WTC11 (cell line): ENCODE measurements around the gene ISM1. TPM values are rescaled to one million over a fixed set of nuclear protein-coding genes. Genes with fewer than 3 reads are reported as not detected.

Source experiments
- ATAC-seq: fragments of 200-7000 bp; cut with Tn5 transposase; 2 replicates; pipeline ENCODE4 v1.10.0; 2021; ENCODE audit warnings: mild to moderate bottlenecking, moderate library complexity
- CTCF ChIA-PET: fragments of 300-600 bp; sonication (Branson Sonifier 250); formaldehyde crosslinking; loops from one replicate; lab custom pipeline; 2021; ENCODE audit warnings: antibody characterized with exemption; lab: Charles Lee
- POLR2A ChIA-PET: fragments of 350-600 bp; sonication (Branson Sonifier 250); formaldehyde crosslinking; loops from one replicate; lab custom pipeline; 2021; ENCODE audit warnings: antibody characterized with exemption; lab: Charles Lee
- DNase-seq: peaks from one replicate; pipeline ENCODE4 v3.0.0; 2021; ENCODE audit warnings: low spot score
- H3K27ac Mint-ChIP-seq: 2 replicates; pipeline ENCODE4 v1.8.0; 2021; ENCODE audit warnings: mixed read lengths
- H3K27me3 Mint-ChIP-seq: 2 replicates; pipeline ENCODE4 v1.8.0; 2021; ENCODE audit warnings: low read depth, mild to moderate bottlenecking, moderate library complexity, mixed read lengths
- H3K36me3 Mint-ChIP-seq: 2 replicates; pipeline ENCODE4 v1.8.0; 2021; ENCODE audit warnings: mixed read lengths
- H3K4me1 Mint-ChIP-seq: 2 replicates; pipeline ENCODE4 v1.8.0; 2022; ENCODE audit warnings: mixed read lengths
- H3K4me3 Mint-ChIP-seq: 2 replicates; pipeline ENCODE4 v1.8.0; 2021; ENCODE audit warnings: mild to moderate bottlenecking, moderate library complexity, mixed read lengths
- H3K9me3 Mint-ChIP-seq: 2 replicates; pipeline ENCODE4 v1.8.0; 2021; ENCODE audit warnings: mixed read lengths
- CREB1 ChIP-seq: sonication (generic); formaldehyde crosslinking; IDR thresholded peaks from 2 replicates; pipeline ENCODE4 v1.8.0; 2023; ENCODE audit warnings: mild to moderate bottlenecking, missing genetic modification reagents
- ESRRA ChIP-seq: sonication (generic); formaldehyde crosslinking; IDR thresholded peaks from 2 replicates; pipeline ENCODE4 v1.8.1; 2022; ENCODE audit warnings: mild to moderate bottlenecking, missing genetic modification reagents, borderline replicate concordance
- JUN ChIP-seq: sonication (generic); formaldehyde crosslinking; IDR thresholded peaks from 2 replicates; pipeline ENCODE4 v1.8.0; 2023; ENCODE audit warnings: mild to moderate bottlenecking, missing genetic modification reagents
- KAT7 ChIP-seq: sonication (generic); formaldehyde crosslinking; IDR thresholded peaks from 2 replicates; pipeline ENCODE4 v1.8.1; 2023; ENCODE audit warnings: missing genetic modification reagents, mild to moderate bottlenecking, borderline replicate concordance
- NR3C1 ChIP-seq: sonication (generic); formaldehyde crosslinking; conservative IDR thresholded peaks from 2 replicates; pipeline ENCODE4 v1.8.1; 2023; ENCODE audit warnings: low read depth, mild to moderate bottlenecking, missing genetic modification reagents
- PRRX2 ChIP-seq: fragments of 250-450 bp; sonication (Bioruptor Pico); IDR thresholded peaks from 2 replicates; pipeline ENCODE4 v1.8.0; 2021; ENCODE audit warnings: mild to moderate bottlenecking
- TP53 ChIP-seq: sonication (generic); formaldehyde crosslinking; IDR thresholded peaks from 2 replicates; pipeline ENCODE4 v1.8.1; 2023; ENCODE audit warnings: mild to moderate bottlenecking, missing genetic modification reagents
- ZNF263 ChIP-seq: sonication (generic); formaldehyde crosslinking; IDR thresholded peaks from 2 replicates; pipeline ENCODE4 v1.8.1; 2022; ENCODE audit warnings: low read depth, mild to moderate bottlenecking, moderate library complexity, missing genetic modification reagents
- ZNF396 ChIP-seq: fragments of 250-450 bp; sonication (Bioruptor Pico); IDR thresholded peaks from 2 replicates; pipeline ENCODE4 v1.8.0; 2021; ENCODE audit warnings: mild to moderate bottlenecking, moderate library complexity, borderline replicate concordance
- total RNA-seq: library from RNA; stranded (reverse); gene quantifications from 3 replicates; pipeline ENCODE4 v1.2.3, GENCODE V29; 2021
- TF ChIP-seq, protein P1 (sequence below): sonication (generic); formaldehyde crosslinking; IDR thresholded peaks from 2 replicates; pipeline ENCODE4 v1.8.0; 2022; ENCODE audit warnings: mild to moderate bottlenecking, missing genetic modification reagents
- TF ChIP-seq, protein P2 (sequence below): sonication (generic); formaldehyde crosslinking; IDR thresholded peaks from 2 replicates; pipeline ENCODE4 v1.8.0; 2022; ENCODE audit warnings: mild to moderate bottlenecking, missing genetic modification reagents
- TF ChIP-seq, protein P3 (sequence below): sonication (generic); formaldehyde crosslinking; IDR thresholded peaks from 2 replicates; pipeline ENCODE4 v1.8.1; 2023; ENCODE audit warnings: mild to moderate bottlenecking, missing genetic modification reagents, borderline replicate concordance
- TF ChIP-seq, protein P4 (sequence below): sonication (generic); formaldehyde crosslinking; conservative IDR thresholded peaks from 2 replicates; pipeline ENCODE4 v1.8.1; 2022; ENCODE audit warnings: mild to moderate bottlenecking, missing genetic modification reagents
- TF ChIP-seq, protein P5 (sequence below): sonication (generic); formaldehyde crosslinking; IDR thresholded peaks from 2 replicates; pipeline ENCODE4 v1.8.1; 2023; ENCODE audit warnings: mild to moderate bottlenecking, moderate library complexity, missing genetic modification reagents
- TF ChIP-seq, protein P6 (sequence below): fragments of 250-450 bp; sonication (Bioruptor Pico); IDR thresholded peaks from 2 replicates; pipeline ENCODE4 v1.8.0; 2021; ENCODE audit warnings: mild to moderate bottlenecking
- TF ChIP-seq, protein P7 (sequence below): sonication (generic); formaldehyde crosslinking; IDR thresholded peaks from 2 replicates; pipeline ENCODE4 v1.8.0; 2023; ENCODE audit warnings: mild to moderate bottlenecking, missing genetic modification reagents
- TF ChIP-seq, protein P8 (sequence below): sonication (generic); formaldehyde crosslinking; IDR thresholded peaks from 2 replicates; pipeline ENCODE4 v1.8.1; 2023; ENCODE audit warnings: mild to moderate bottlenecking, missing genetic modification reagents

Gene ISM1
- total RNA-seq, 1 experiment from 2014 or later: 0.52 TPM

DNA sequence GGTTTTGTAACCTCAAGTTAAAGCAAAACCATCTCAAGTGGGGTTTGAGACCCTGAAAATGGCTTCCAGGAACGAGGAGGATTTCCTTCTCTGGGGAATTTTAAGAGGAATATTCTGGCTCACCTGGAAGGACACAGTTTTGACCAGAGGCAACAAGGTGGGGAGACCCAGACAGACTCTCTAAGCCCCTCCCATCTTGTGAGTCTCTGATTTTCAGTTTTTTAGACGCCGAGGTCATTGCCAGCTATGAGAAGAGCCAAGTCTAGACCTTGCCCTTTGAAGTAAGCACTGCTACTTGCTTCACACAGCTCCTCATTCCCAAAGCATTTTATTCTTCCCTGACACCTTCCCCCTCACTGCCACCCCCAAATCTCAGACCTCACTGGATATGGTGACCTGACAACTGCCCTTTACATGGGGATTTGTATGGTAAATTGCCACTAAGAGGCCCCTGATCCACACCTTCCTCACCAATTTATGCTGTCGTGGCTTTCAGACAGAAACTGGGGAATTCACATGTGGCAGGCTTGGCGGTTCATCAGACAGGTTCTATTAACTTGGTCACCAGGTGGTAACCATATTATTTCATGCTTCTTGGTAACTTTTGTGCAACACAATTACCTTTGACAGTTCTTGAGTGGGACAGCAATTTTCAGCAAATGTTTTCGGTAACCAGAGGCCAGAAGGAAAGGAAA, 116.2 kb downstream of the ISM1 start (continued):
- TF ChIP-seq, protein P1, sequence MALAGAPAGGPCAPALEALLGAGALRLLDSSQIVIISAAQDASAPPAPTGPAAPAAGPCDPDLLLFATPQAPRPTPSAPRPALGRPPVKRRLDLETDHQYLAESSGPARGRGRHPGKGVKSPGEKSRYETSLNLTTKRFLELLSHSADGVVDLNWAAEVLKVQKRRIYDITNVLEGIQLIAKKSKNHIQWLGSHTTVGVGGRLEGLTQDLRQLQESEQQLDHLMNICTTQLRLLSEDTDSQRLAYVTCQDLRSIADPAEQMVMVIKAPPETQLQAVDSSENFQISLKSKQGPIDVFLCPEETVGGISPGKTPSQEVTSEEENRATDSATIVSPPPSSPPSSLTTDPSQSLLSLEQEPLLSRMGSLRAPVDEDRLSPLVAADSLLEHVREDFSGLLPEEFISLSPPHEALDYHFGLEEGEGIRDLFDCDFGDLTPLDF (CRISPR knock-in tag): no peak
- TF ChIP-seq CREB1 (no peak), ZNF396 (CRISPR knock-in tag) (no peak), TP53 (CRISPR knock-in tag) (no peak), JUN (no peak)
- TF ChIP-seq, protein P2, sequence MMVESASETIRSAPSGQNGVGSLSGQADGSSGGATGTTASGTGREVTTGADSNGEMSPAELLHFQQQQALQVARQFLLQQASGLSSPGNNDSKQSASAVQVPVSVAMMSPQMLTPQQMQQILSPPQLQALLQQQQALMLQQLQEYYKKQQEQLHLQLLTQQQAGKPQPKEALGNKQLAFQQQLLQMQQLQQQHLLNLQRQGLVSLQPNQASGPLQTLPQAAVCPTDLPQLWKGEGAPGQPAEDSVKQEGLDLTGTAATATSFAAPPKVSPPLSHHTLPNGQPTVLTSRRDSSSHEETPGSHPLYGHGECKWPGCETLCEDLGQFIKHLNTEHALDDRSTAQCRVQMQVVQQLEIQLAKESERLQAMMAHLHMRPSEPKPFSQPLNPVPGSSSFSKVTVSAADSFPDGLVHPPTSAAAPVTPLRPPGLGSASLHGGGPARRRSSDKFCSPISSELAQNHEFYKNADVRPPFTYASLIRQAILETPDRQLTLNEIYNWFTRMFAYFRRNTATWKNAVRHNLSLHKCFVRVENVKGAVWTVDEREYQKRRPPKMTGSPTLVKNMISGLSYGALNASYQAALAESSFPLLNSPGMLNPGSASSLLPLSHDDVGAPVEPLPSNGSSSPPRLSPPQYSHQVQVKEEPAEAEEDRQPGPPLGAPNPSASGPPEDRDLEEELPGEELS (CRISPR knock-in tag): no peak
- TF ChIP-seq, protein P3, sequence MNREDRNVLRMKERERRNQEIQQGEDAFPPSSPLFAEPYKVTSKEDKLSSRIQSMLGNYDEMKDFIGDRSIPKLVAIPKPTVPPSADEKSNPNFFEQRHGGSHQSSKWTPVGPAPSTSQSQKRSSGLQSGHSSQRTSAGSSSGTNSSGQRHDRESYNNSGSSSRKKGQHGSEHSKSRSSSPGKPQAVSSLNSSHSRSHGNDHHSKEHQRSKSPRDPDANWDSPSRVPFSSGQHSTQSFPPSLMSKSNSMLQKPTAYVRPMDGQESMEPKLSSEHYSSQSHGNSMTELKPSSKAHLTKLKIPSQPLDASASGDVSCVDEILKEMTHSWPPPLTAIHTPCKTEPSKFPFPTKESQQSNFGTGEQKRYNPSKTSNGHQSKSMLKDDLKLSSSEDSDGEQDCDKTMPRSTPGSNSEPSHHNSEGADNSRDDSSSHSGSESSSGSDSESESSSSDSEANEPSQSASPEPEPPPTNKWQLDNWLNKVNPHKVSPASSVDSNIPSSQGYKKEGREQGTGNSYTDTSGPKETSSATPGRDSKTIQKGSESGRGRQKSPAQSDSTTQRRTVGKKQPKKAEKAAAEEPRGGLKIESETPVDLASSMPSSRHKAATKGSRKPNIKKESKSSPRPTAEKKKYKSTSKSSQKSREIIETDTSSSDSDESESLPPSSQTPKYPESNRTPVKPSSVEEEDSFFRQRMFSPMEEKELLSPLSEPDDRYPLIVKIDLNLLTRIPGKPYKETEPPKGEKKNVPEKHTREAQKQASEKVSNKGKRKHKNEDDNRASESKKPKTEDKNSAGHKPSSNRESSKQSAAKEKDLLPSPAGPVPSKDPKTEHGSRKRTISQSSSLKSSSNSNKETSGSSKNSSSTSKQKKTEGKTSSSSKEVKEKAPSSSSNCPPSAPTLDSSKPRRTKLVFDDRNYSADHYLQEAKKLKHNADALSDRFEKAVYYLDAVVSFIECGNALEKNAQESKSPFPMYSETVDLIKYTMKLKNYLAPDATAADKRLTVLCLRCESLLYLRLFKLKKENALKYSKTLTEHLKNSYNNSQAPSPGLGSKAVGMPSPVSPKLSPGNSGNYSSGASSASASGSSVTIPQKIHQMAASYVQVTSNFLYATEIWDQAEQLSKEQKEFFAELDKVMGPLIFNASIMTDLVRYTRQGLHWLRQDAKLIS: no peak
- TF ChIP-seq, protein P4, sequence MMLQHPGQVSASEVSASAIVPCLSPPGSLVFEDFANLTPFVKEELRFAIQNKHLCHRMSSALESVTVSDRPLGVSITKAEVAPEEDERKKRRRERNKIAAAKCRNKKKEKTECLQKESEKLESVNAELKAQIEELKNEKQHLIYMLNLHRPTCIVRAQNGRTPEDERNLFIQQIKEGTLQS (CRISPR knock-in tag): no peak
- TF ChIP-seq, protein P5, sequence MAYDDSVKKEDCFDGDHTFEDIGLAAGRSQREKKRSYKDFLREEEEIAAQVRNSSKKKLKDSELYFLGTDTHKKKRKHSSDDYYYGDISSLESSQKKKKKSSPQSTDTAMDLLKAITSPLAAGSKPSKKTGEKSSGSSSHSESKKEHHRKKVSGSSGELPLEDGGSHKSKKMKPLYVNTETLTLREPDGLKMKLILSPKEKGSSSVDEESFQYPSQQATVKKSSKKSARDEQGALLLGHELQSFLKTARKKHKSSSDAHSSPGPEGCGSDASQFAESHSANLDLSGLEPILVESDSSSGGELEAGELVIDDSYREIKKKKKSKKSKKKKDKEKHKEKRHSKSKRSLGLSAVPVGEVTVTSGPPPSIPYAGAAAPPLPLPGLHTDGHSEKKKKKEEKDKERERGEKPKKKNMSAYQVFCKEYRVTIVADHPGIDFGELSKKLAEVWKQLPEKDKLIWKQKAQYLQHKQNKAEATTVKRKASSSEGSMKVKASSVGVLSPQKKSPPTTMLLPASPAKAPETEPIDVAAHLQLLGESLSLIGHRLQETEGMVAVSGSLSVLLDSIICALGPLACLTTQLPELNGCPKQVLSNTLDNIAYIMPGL (CRISPR knock-in tag): no peak
- TF ChIP-seq, all 79 proteins: peak for 0

DNA sequence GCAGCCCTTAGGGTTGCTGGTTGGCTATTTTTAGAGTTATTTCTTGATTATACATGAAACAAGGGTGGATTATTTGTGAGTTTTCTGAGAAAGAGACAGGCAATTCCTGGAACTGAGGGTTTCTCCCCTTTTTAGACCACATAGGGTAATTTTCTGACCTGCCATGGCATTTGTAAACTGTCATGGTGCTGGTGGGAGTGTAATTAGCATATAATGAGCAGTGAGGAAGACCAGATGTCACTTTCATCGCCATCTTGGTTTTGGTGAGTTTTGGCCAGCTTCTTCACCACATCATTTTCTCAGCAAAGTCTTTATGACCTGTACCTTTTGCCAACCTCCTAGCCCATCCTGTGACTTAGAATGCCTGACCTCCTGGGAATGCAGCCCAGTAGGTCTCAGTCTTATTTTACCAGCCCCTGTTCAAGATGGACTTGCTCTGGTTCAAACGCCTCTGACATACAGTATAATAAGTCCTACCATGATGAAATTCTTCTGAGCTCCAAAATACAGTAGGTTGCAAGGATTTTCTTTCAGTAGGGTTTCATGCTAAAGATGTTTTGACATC, 117.1 kb downstream of the ISM1 start:
- ChIA-PET CTCF (interaction anchor here (1.5 kb wide), 1 partner anchor 208 kb away, joined by 5 read pairs; no protein-coding TSS in a partner anchor), POLR2A (no interaction called here)
- Mint-ChIP-seq H3K27ac (no peak overlapping the region), H3K4me3 (no peak overlapping the region), H3K4me1 (peaks cover 10% of the 10 kb centered on the region), H3K36me3 (no peaks in the 10 kb centered on the region; the same call in 1 of the 2 replicates), H3K27me3 (no peaks in the 10 kb centered on the region), H3K9me3 (peaks cover 7% of the 10 kb centered on the region)
- DNase-seq: no peak
- ATAC-seq: no peak
- TF ChIP-seq ESRRA (CRISPR knock-in tag): no peak
- TF ChIP-seq, protein P1 (CRISPR knock-in tag): no peak
- TF ChIP-seq, protein P6, sequence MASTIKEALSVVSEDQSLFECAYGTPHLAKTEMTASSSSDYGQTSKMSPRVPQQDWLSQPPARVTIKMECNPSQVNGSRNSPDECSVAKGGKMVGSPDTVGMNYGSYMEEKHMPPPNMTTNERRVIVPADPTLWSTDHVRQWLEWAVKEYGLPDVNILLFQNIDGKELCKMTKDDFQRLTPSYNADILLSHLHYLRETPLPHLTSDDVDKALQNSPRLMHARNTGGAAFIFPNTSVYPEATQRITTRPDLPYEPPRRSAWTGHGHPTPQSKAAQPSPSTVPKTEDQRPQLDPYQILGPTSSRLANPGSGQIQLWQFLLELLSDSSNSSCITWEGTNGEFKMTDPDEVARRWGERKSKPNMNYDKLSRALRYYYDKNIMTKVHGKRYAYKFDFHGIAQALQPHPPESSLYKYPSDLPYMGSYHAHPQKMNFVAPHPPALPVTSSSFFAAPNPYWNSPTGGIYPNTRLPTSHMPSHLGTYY (CRISPR knock-in tag): no peak
- TF ChIP-seq, protein P7, sequence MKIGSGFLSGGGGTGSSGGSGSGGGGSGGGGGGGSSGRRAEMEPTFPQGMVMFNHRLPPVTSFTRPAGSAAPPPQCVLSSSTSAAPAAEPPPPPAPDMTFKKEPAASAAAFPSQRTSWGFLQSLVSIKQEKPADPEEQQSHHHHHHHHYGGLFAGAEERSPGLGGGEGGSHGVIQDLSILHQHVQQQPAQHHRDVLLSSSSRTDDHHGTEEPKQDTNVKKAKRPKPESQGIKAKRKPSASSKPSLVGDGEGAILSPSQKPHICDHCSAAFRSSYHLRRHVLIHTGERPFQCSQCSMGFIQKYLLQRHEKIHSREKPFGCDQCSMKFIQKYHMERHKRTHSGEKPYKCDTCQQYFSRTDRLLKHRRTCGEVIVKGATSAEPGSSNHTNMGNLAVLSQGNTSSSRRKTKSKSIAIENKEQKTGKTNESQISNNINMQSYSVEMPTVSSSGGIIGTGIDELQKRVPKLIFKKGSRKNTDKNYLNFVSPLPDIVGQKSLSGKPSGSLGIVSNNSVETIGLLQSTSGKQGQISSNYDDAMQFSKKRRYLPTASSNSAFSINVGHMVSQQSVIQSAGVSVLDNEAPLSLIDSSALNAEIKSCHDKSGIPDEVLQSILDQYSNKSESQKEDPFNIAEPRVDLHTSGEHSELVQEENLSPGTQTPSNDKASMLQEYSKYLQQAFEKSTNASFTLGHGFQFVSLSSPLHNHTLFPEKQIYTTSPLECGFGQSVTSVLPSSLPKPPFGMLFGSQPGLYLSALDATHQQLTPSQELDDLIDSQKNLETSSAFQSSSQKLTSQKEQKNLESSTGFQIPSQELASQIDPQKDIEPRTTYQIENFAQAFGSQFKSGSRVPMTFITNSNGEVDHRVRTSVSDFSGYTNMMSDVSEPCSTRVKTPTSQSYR (CRISPR knock-in tag): no peak
- no peak for TF ChIP-seq KAT7 (CRISPR knock-in tag)
- TF ChIP-seq, protein P8, sequence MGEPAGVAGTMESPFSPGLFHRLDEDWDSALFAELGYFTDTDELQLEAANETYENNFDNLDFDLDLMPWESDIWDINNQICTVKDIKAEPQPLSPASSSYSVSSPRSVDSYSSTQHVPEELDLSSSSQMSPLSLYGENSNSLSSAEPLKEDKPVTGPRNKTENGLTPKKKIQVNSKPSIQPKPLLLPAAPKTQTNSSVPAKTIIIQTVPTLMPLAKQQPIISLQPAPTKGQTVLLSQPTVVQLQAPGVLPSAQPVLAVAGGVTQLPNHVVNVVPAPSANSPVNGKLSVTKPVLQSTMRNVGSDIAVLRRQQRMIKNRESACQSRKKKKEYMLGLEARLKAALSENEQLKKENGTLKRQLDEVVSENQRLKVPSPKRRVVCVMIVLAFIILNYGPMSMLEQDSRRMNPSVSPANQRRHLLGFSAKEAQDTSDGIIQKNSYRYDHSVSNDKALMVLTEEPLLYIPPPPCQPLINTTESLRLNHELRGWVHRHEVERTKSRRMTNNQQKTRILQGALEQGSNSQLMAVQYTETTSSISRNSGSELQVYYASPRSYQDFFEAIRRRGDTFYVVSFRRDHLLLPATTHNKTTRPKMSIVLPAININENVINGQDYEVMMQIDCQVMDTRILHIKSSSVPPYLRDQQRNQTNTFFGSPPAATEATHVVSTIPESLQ (CRISPR knock-in tag): no peak
- TF ChIP-seq NR3C1 (CRISPR knock-in tag): no peak
- TF ChIP-seq JUN: no peak
- TF ChIP-seq ZNF263 (CRISPR knock-in tag): no peak
- no peak for TF ChIP-seq PRRX2 (CRISPR knock-in tag)
